Vagina (tissue), 2 donors: ENCODE measurements around the gene PON2.
"Not testable (repeated sequence)": the region's sequence is repeated elsewhere in the genome, so short reads cannot be mapped to it uniquely, and the experiment has no call there.

Experiments
- POLR2A ChIP-seq, 2 donors: fragments of 450-650 bp; IDR thresholded peaks; one replicate each; pipeline ENCODE4 v1.6.1; 2017; ENCODE audit warnings: antibody characterized with exemption in 2 of 2, mild to moderate bottlenecking in 2 of 2, moderate library complexity in 2 of 2
- TF ChIP-seq, protein P1 (sequence below), 3 experiments: fragments of 450-650 bp in 2 of 3; fragments of 200-600 bp in 1 of 3; sonication (generic) in 1 of 3; IDR thresholded peaks; one replicate each; pipeline ENCODE4 v1.5.1; 2017 to 2019; ENCODE audit warnings: antibody characterized with exemption in 3 of 3, mild to moderate bottlenecking in 2 of 3, moderate library complexity in 2 of 3

GRCh38 chr7:95379457-95379856, 55.4 kb downstream of the PON2 start:
- TF ChIP-seq, protein P1, sequence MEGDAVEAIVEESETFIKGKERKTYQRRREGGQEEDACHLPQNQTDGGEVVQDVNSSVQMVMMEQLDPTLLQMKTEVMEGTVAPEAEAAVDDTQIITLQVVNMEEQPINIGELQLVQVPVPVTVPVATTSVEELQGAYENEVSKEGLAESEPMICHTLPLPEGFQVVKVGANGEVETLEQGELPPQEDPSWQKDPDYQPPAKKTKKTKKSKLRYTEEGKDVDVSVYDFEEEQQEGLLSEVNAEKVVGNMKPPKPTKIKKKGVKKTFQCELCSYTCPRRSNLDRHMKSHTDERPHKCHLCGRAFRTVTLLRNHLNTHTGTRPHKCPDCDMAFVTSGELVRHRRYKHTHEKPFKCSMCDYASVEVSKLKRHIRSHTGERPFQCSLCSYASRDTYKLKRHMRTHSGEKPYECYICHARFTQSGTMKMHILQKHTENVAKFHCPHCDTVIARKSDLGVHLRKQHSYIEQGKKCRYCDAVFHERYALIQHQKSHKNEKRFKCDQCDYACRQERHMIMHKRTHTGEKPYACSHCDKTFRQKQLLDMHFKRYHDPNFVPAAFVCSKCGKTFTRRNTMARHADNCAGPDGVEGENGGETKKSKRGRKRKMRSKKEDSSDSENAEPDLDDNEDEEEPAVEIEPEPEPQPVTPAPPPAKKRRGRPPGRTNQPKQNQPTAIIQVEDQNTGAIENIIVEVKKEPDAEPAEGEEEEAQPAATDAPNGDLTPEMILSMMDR (IDR thresholded peaks at IDR 0.05): not testable (repeated sequence)
- TF ChIP-seq POLR2A (IDR thresholded peaks at IDR 0.05): not testable (repeated sequence)
